ENCODE data around the gene BPHL. TPM values are rescaled to one million over a fixed set of nuclear protein-coding genes. Genes with fewer than 3 reads are reported as not detected.

BPHL gene
- total and polyA plus RNA-seq, 2 of the 4 experiments (the other 2 are of a cell fraction), result 14.7 to 16.3 TPM

- TF ChIP-seq SMC3 (IDR thresholded peaks at IDR 0.05; ENCODE audit: low read depth, low read length) (no peak), MXI1 (IDR thresholded peaks at IDR 0.05; ENCODE audit: borderline replicate concordance, low read depth, low read length) (no peak), ELK1 (IDR thresholded peaks at IDR 0.05; ENCODE audit: borderline replicate concordance, low read depth, low read length) (no peak), MAFK (IDR thresholded peaks at IDR 0.05; ENCODE audit: low read depth, low read length) (no peak), CEBPB (IDR thresholded peaks at IDR 0.05; ENCODE audit: low read depth, low read length) (no peak), BHLHE40 (IDR thresholded peaks at IDR 0.05; ENCODE audit: low read depth, low read length) (no peak), CHD1 (IDR thresholded peaks at IDR 0.05; ENCODE audit: low read depth, low read length) (no peak), FOS (IDR thresholded peaks at IDR 0.05; ENCODE audit: low read depth, low read length) (no peak), USF2 (IDR thresholded peaks at IDR 0.05; ENCODE audit: low read depth, low read length) (no peak), MAZ (IDR thresholded peaks at IDR 0.05; ENCODE audit: borderline replicate concordance, low read depth, low read length) (no peak), CTCF (conservative IDR thresholded peaks at IDR 0.05; ENCODE audit: low read depth, low read length) (no peak), RFX5 (IDR thresholded peaks at IDR 0.05; ENCODE audit: low read depth, low read length) (no peak), RAD21 (IDR thresholded peaks at IDR 0.05; ENCODE audit: low read length) (no peak), POLR2A (IDR thresholded peaks at IDR 0.05; ENCODE audit: low read depth, low read length) (no peak), NFE2L2 (IDR thresholded peaks at IDR 0.05; ENCODE audit: low read depth, low read length) (no peak), RCOR1 (IDR thresholded peaks at IDR 0.05; ENCODE audit: insufficient replicate concordance, low read length) (no peak)
- no peak overlapping the region for H3K9ac ChIP-seq (ENCODE audit: low read depth, low read length)
- no peak overlapping the region for H2AK9ac ChIP-seq (replicated peaks; ENCODE audit: low read depth, low read length, poor library complexity)
- H3K27me3 ChIP-seq (ENCODE audit: control insufficient read depth, insufficient read depth, low read length), result no peaks in the 10 kb centered on the region
- no peak overlapping the region for H3K4me2 ChIP-seq (ENCODE audit: low read depth, low read length)
- H2AK5ac ChIP-seq (ENCODE audit: low read depth, low read length), result no peak overlapping the region
- no peak overlapping the region for H4K91ac ChIP-seq (ENCODE audit: insufficient read depth, low read depth, low read length)
- H3K9me1 ChIP-seq (ENCODE audit: insufficient read depth, low read length), result no peaks in the 10 kb centered on the region; the same call in 1 of the 2 replicates
- H2BK20ac ChIP-seq (ENCODE audit: low read depth, low read length), result no peak overlapping the region
- ChIA-PET POLR2A (ENCODE audit: unreplicated experiment) (no interaction called here), CTCF (interaction anchor here (0.7 kb wide), 1 partner anchor 12 kb away, joined by 4 read pairs; no protein-coding TSS in a partner anchor)
- dilution Hi-C loops (cut with HindIII; ENCODE audit: low sequenced_read_pairs, unreplicated experiment), result no loop called here
- WGBS, 2 experiments (ENCODE audit: extremely low coverage in 2 of 2, insufficient read length in 1 of 2), result 90% methylated on average over 2 of the region's 8 CpGs; no CpG with 5 or more reads in 1 of the 2 experiments
- H4K20me1 ChIP-seq (ENCODE audit: insufficient read depth, low read length), result no peaks in the 10 kb centered on the region
- no peak overlapping the region for H3K18ac ChIP-seq (ENCODE audit: low read depth, low read length)
- H2BK5ac ChIP-seq (ENCODE audit: low read depth, low read length, poor library complexity, severe bottlenecking), result no peak overlapping the region
- H3K79me1 ChIP-seq (ENCODE audit: low read depth in 1 of 2, low read length in 2 of 2), result peaks cover 0 to 3% of the 10 kb centered on the region in 2 experiments; a peak in 3 of 4 replicates
- no peaks in the 10 kb centered on the region for H3K4me1 ChIP-seq (ENCODE audit: control insufficient read depth, insufficient read depth, low read length)
- peaks cover 5% of the 10 kb centered on the region for H3K36me3 ChIP-seq (ENCODE audit: control insufficient read depth, insufficient read depth, low read length)
- H4K8ac ChIP-seq (ENCODE audit: low read depth in 2 of 2, low read length in 2 of 2), result no peak overlapping the region
- no peak overlapping the region for H3K56ac ChIP-seq (ENCODE audit: extremely low read depth, insufficient read depth, low read length)
- BruUV-seq (replicated peaks), result no TSS peak
- H2BK15ac ChIP-seq (ENCODE audit: low read depth, low read length), result no peak overlapping the region
- in situ Hi-C loops (cut with MboI; ENCODE audit: low sequenced_read_pairs), result loop anchor here (5.0 to 25.0 kb wide), 3 partner anchors 128 to 863 kb away; no protein-coding TSS in a partner anchor
- DNase-seq, result no peak
- no peak overlapping the region for H2BK120ac ChIP-seq (ENCODE audit: low read depth, low read length)
- H3K4ac ChIP-seq (ENCODE audit: low read depth, low read length), result no peak overlapping the region
- no peak overlapping the region for H3K4me3 ChIP-seq (ENCODE audit: insufficient read depth, low read depth, low read length)
- intact Hi-C loops (cut with micrococcal nuclease), result no loop called here
- H3K23ac ChIP-seq (ENCODE audit: low read depth, low read length), result no peak overlapping the region
- no peak overlapping the region for H2AFZ ChIP-seq (replicated peaks; ENCODE audit: low read length, poor library complexity)
- H3K27ac ChIP-seq (ENCODE audit: insufficient read depth, low read length), result no peak overlapping the region
- ATAC-seq (ENCODE audit: low read depth), result no peak
- no peak overlapping the region for H4K5ac ChIP-seq (ENCODE audit: low read depth, low read length)
- no peak overlapping the region for H3K14ac ChIP-seq (replicated peaks; ENCODE audit: low read depth, low read length)
- H3K9me3 ChIP-seq (ENCODE audit: control insufficient read depth, insufficient read depth, low read length), result no peaks in the 10 kb centered on the region
Measured at GRCh38 chr6:3124667-3125066, 6.2 kb downstream of the BPHL start.

All from IMR-90 (cell line).